Measurements from ENCODE around the gene CXADR.

- TF ChIP-seq POLR2A (IDR thresholded peaks at IDR 0.05) = no peak
- TF ChIP-seq CTCF (IDR thresholded peaks at IDR 0.05) = no peak
Measured at GRCh38 chr21:17613242-17613676, 100.4 kb downstream of the CXADR start.

Data from uterus (tissue), 2 donors.